Measurements from ENCODE around the gene HECTD3.

- TF ChIP-seq SP1 (IDR thresholded peaks at IDR 0.05) (no peak), NFRKB (IDR thresholded peaks at IDR 0.05) (no peak), FOXK2 (IDR thresholded peaks at IDR 0.05) (no peak), ARNT (IDR thresholded peaks at IDR 0.05) (no peak), LEF1 (IDR thresholded peaks at IDR 0.05; ENCODE audit: borderline replicate concordance) (no peak), HDGF (IDR thresholded peaks at IDR 0.05; ENCODE audit: borderline replicate concordance) (no peak), FOXM1 (IDR thresholded peaks at IDR 0.05; ENCODE audit: borderline replicate concordance) (no peak), BHLHE40 (IDR thresholded peaks at IDR 0.05; ENCODE audit: borderline replicate concordance) (no peak), FOXA1 (IDR thresholded peaks at IDR 0.05) (no peak)
Observed at GRCh38 chr1:45002650-45003645, 8.2 kb downstream of the HECTD3 start.

Data from HEK293T (cell line).